GM12874 (cell line): ENCODE results near the gene CHST1.

Source experiments
- TF ChIP-seq, protein P1 (sequence below): IDR thresholded peaks from 2 replicates; pipeline ENCODE4 v1.5.1; 2011; ENCODE audit warnings: low read depth, mild to moderate bottlenecking, control low read depth, low read length, moderate library complexity; ENCODE audit not compliant: insufficient read depth

The CHST1 gene

DNA sequence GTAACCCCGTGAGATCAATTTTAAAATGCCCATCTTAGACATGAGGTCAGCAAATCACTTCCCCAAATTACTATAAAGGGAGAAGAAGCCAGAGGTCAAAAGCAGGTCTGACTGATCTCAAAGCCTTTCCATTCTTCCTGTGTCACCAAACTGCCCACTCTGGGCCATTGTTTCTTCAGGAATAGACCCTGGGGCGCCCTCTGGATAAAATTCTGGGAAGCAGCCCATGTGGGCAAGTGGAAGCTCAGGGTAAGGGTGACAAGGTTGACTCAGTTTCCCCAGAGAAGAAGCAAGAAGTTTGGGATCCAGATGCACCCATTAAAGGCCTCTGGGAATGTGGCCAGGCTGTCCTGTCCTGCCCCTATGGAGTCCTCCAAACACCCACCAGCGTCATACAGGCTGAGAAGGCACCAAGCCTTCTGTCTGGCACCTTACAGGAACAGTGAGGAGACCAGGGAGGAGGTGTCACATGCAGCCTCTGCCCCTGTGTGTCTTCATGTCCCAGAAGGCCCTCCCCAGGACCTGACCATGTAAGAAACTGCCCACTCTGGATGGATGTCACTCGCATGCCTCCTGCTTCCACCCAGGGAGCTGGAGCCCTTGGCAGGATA is 50.1 kb downstream of the CHST1 start:
- TF ChIP-seq, protein P1, sequence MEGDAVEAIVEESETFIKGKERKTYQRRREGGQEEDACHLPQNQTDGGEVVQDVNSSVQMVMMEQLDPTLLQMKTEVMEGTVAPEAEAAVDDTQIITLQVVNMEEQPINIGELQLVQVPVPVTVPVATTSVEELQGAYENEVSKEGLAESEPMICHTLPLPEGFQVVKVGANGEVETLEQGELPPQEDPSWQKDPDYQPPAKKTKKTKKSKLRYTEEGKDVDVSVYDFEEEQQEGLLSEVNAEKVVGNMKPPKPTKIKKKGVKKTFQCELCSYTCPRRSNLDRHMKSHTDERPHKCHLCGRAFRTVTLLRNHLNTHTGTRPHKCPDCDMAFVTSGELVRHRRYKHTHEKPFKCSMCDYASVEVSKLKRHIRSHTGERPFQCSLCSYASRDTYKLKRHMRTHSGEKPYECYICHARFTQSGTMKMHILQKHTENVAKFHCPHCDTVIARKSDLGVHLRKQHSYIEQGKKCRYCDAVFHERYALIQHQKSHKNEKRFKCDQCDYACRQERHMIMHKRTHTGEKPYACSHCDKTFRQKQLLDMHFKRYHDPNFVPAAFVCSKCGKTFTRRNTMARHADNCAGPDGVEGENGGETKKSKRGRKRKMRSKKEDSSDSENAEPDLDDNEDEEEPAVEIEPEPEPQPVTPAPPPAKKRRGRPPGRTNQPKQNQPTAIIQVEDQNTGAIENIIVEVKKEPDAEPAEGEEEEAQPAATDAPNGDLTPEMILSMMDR = no peak

DNA sequence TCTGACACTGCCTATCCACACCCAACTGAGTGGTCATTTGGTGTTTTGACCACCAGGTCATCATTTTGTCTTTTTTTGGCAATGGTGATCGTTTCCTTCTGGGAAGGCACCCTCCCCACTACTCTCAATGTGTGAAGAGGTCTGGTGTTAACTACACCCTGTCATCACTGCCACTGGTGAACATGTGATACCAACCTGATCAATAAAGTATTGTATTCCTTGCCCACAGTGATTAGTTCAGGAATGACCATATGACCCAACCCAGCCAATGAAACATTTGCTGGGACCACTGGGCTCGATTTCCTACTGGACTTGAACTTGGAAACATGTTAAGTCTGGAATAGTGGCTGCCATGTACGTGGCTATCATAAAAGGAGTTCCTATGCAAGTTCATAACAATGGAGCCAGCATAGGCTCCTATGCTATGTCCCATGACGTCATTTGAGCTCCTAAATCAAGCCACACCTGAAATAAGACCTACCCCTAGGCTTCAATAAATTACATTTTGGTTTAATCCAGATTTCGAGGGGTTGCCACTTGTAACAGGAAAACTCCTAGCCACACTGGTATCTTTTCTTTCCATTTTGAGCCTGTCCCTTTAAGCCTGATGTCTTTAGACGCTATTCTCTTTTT is 51.1 kb downstream of the CHST1 start:
- TF ChIP-seq, protein P1 = no peak

DNA sequence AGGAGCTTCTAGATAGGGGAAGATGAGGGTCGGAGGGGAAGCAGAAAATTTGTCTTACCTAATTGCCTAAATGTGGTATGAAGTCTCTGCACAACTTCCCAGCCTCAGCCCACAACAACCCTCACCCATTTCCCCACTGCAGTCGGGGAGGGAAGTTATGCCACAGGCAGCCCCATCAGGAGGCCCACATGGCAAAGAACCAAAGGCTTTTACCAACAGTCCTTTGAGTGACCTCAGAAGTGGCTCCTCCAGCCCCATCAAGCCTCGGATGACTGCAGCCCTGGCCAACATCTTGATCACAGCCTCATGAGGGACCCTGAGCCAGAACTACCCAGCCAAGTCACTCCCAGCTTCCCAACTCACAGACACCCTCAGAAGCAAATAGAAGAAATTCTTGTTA is 54.8 kb downstream of the CHST1 start:
- TF ChIP-seq, protein P1 = no peak

DNA sequence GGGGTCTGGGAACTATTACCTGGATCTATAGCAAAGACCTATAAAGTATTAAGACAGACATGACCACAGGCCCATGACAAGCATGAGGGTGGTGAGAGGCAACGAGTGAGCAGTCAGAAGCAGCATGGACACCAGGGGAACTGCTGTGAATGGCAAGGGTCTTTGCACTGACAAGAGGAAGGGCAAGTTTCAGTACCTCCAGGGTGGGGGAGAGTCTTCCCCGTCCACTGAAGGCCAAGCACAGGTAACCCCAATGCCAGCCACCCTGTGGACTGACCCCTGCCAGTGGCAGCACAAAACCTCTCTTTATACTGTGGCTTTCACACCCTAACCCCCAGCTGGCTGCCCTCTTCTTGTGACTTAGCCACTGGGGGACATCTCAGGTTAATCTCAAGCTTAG is 55.5 kb downstream of the CHST1 start:
- TF ChIP-seq, protein P1 = no peak

DNA sequence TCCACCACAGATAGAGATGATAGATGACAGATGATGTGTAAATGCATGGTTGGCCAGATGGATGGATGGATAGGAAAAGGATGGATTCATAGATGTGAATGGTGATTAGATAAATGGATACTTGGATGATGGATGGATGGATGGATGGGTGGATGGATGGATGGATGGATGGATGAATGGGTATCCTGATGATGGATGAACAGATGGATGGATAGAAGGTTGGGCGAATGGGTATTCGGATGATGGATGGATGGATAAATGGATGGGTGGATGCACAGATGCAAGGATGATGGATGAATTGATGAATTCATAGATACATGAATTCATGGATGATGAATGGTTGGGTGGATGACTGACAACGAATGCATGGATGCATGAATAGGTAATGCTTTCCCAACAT is 56.1 kb downstream of the CHST1 start:
- TF ChIP-seq, protein P1 = no peak

DNA sequence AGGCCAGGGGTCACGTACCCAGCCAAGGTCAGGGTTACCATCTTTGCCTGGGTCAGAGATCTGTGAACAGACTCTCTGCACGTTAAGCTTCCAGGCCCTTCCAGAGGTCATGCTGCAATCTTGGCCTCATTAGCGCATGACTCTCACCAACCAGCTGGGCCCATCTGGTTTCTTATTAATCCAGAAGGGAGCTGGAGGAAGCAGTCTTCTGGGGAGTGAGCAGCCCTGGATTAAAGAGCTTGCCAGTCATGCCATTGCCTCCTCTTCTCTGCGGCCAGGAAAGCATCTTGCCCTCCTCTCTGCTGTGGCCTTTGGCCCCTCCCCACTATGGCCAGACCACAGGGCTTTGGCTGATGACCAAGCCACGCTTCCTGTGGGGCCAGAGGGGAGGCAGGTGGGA is 57.4 kb downstream of the CHST1 start:
- TF ChIP-seq, protein P1 = no peak

DNA sequence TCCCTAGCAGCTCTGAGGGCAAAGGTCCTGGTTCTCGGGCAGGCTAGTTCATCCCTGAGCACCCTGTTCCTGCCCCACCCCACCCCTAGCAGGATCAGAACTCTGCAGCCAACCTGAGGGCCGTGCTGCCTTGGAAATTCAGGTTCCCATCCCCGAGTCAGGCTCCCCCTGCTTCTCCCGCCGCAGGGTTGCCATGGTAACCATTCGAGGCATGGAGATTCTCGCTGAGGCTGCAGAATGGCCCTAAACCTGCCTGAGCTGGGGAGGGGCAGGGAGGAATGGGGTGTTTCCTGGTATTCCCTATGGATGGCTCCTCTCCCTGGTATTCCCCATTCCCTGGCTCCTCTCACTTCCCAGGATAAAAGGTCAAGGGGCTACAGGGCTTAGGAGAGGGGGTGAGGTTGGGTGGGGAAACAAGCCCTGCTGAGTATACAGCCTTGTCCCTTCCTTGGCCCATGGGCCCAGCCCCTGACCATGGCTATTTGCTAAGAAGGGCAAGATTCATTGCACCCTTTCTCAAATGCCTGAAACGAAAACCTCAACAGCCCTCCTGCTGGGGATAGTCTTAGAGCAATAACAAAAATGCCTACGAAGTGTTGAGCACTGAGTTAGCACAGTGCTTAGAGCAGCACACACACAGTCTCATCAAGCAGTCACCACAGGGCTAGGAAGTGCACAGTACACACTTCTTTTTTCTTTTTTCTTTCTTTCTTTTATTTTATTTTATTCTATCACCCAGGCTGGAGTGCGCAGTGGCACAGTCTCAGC is 58.7 kb downstream of the CHST1 start:
- TF ChIP-seq, protein P1 = no peak
